ENCODE results near the gene KLHL5.

- TF ChIP-seq TAF1 (IDR thresholded peaks at IDR 0.05; ENCODE audit: low read depth) (no peak), EP300 (conservative IDR thresholded peaks at IDR 0.05; ENCODE audit: poor library complexity, severe bottlenecking) (no peak), RAD21 (conservative IDR thresholded peaks at IDR 0.05) (no peak), SMC3 (conservative IDR thresholded peaks at IDR 0.05; ENCODE audit: poor library complexity) (no peak), REST (IDR thresholded peaks at IDR 0.05; ENCODE audit: borderline replicate concordance) (no peak), EZH2 (IDR thresholded peaks at IDR 0.05; ENCODE audit: borderline replicate concordance, insufficient read depth, low read length, poor library complexity, severe bottlenecking) (no peak)
These were observed 23.9 kb downstream of the KLHL5 start for GRCh38 chr4:39085891-39086290.

Data from neural cell (in vitro differentiated cells).